GM23338 (cell line): ENCODE data around the gene CST9.

Source experiments
- CREB1 ChIP-seq: fragments of 250-450 bp; sonication (Bioruptor Pico); IDR thresholded peaks from 2 replicates; pipeline ENCODE4 v1.5.0; 2020; ENCODE audit warnings: low read depth, mild to moderate bottlenecking, moderate library complexity
- ETS1 ChIP-seq: IDR thresholded peaks from 2 replicates; pipeline ENCODE4 v1.6.1; 2016; ENCODE audit warnings: antibody characterized with exemption
- EZH2 ChIP-seq: fragments of 200-600 bp; sonication (generic); IDR thresholded peaks from one replicate; pipeline ENCODE4 v1.8.0; 2017; ENCODE audit warnings: antibody characterized with exemption, mild to moderate bottlenecking, low read depth; ENCODE audit not compliant: unreplicated experiment
- EZH2phosphoT487 ChIP-seq: fragments of 200-600 bp; sonication (generic); IDR thresholded peaks from one replicate; pipeline ENCODE4 v1.8.1; 2018; ENCODE audit warnings: antibody characterized with exemption; ENCODE audit not compliant: unreplicated experiment
- JUNB ChIP-seq: IDR thresholded peaks from one replicate; pipeline ENCODE4 v1.6.1; 2016; ENCODE audit warnings: antibody characterized with exemption; ENCODE audit not compliant: unreplicated experiment
- NANOG ChIP-seq: IDR thresholded peaks from 2 replicates; pipeline ENCODE4 v1.6.1; 2016; ENCODE audit warnings: antibody characterized with exemption, borderline replicate concordance
- POLR2AphosphoS5 ChIP-seq: IDR thresholded peaks from 2 replicates; pipeline ENCODE4 v1.6.1; 2016; ENCODE audit warnings: antibody characterized with exemption, low read depth
- REST ChIP-seq: IDR thresholded peaks from one replicate; pipeline ENCODE4 v1.6.1; 2018; ENCODE audit warnings: antibody characterized with exemption; ENCODE audit not compliant: unreplicated experiment
- ZNF114 ChIP-seq: fragments of 250-450 bp; sonication (Bioruptor Pico); IDR thresholded peaks from 2 replicates; pipeline ENCODE4 v1.5.0; 2020; ENCODE audit warnings: mild to moderate bottlenecking, moderate library complexity
- ZNF331 ChIP-seq: fragments of 250-450 bp; sonication (Bioruptor Pico); IDR thresholded peaks from 2 replicates; pipeline ENCODE4 v1.5.0; 2020; ENCODE audit warnings: low read depth, mild to moderate bottlenecking, moderate library complexity
- ZNF462 ChIP-seq: fragments of 250-450 bp; sonication (Bioruptor Pico); IDR thresholded peaks from 2 replicates; pipeline ENCODE4 v1.5.0; 2020; ENCODE audit warnings: mild to moderate bottlenecking, moderate library complexity
- TF ChIP-seq, protein P1 (sequence below), 2 experiments: fragments of 200-600 bp in 1 of 2; sonication (generic) in 1 of 2; conservative IDR thresholded peaks; 2 replicates each; pipeline versions ENCODE4 v1.5.1 to v1.6.1; 2016 to 2017; ENCODE audit warnings: antibody characterized with exemption in 2 of 2, low read depth in 2 of 2, mild to moderate bottlenecking in 2 of 2, moderate library complexity in 1 of 2

DNA sequence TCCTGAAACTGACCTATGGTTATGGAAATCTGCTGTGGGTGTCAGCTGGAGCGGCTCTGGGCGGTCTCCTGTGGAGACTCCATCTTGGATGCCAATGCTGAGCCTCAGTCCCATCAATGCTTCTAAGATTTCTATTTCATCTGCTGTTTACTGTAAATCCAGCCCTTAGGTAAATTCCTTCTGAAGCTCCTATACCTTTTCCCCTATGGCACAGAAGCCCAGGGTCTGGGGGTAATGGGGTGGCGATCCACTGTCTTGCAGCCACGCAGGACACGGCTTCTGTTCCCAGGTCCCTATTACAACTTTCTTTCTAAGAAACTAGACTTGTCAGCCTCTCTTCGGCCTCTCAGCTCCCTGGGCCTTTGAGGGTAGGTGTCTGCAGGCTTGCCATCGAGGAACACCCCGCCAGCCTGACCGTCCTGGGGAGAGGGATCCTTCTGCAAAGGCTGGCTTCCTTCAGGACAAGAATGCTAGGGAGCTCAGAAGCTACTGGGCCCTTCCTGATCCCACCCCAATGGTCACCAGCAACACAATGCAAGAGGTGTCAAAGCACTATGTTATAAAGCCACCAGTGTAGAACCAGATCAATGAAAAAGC is 25.6 kb upstream of the CST9 start:
- TF ChIP-seq, protein P1, sequence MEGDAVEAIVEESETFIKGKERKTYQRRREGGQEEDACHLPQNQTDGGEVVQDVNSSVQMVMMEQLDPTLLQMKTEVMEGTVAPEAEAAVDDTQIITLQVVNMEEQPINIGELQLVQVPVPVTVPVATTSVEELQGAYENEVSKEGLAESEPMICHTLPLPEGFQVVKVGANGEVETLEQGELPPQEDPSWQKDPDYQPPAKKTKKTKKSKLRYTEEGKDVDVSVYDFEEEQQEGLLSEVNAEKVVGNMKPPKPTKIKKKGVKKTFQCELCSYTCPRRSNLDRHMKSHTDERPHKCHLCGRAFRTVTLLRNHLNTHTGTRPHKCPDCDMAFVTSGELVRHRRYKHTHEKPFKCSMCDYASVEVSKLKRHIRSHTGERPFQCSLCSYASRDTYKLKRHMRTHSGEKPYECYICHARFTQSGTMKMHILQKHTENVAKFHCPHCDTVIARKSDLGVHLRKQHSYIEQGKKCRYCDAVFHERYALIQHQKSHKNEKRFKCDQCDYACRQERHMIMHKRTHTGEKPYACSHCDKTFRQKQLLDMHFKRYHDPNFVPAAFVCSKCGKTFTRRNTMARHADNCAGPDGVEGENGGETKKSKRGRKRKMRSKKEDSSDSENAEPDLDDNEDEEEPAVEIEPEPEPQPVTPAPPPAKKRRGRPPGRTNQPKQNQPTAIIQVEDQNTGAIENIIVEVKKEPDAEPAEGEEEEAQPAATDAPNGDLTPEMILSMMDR (conservative IDR thresholded peaks at IDR 0.05; ENCODE audit: low read depth in 2 of 2): no peak
- TF ChIP-seq EZH2 (no peak), CREB1 (no peak), POLR2AphosphoS5 (no peak), REST (no peak), JUNB (no peak), EZH2phosphoT487 (no peak), ZNF114 (no peak), NANOG (no peak), ZNF331 (CRISPR knock-in tag) (no peak), ETS1 (no peak), ZNF462 (CRISPR knock-in tag) (no peak)
